ENCODE results near the gene CHCHD6. TPM values are rescaled to one million over a fixed set of nuclear protein-coding genes. Genes with fewer than 3 reads are reported as not detected.

The CHCHD6 gene
- total RNA-seq, 1 experiment from 2014 or later: 36.3 TPM

DNA sequence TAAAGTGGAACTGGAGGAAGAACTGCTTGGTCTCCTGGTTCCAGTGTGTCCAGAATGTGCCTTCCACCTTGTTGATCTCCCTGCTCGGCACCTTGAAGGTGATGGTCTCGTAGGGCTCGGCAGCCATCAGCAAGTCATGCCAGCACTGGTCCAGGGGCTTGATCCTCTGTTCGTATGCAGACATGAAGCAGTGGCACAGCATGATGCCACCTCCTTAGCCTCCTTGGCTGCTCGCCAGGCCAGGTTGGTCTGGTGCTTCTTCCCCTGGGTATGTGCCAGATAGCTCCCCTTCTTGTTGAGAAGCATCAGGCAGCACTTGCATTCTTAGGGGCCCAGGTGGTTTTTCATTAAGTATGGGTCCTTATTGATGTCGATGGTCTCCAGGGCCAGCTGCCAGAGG lies 31.3 kb upstream of the CHCHD6 start:
- no peaks in the 10 kb centered on the region; a peak in 1 of 4 replicates for H3K9me3 ChIP-seq (ENCODE audit: control insufficient read depth in 1 of 2, insufficient read depth in 1 of 2, low read depth in 1 of 2, low read length in 2 of 2)
- DNase-seq (ENCODE audit: low read depth, low spot score): no peak
- no peak overlapping the region for H2AFZ ChIP-seq (ENCODE audit: low read depth, low read length, poor library complexity, severe bottlenecking)
- TF ChIP-seq CBX3 (IDR thresholded peaks at IDR 0.05; ENCODE audit: low read depth) (no peak), EGR1 (IDR thresholded peaks at IDR 0.05; ENCODE audit: low read depth) (no peak), ZFX (IDR thresholded peaks at IDR 0.05) (no peak), SP1 (IDR thresholded peaks at IDR 0.05; ENCODE audit: low read depth) (no peak), YY1 (IDR thresholded peaks at IDR 0.05; ENCODE audit: extremely low read depth, insufficient replicate concordance, low read depth, low read length) (no peak), EZH2 (IDR thresholded peaks at IDR 0.05) (no peak), RAD21 (IDR thresholded peaks at IDR 0.05; ENCODE audit: low read depth) (no peak), SRF (IDR thresholded peaks at IDR 0.05; ENCODE audit: low read depth) (no peak), POLR2A (IDR thresholded peaks at IDR 0.05; ENCODE audit: borderline replicate concordance, extremely low read depth, insufficient read depth, insufficient read length) (no peak)
- TF ChIP-seq, protein P1, sequence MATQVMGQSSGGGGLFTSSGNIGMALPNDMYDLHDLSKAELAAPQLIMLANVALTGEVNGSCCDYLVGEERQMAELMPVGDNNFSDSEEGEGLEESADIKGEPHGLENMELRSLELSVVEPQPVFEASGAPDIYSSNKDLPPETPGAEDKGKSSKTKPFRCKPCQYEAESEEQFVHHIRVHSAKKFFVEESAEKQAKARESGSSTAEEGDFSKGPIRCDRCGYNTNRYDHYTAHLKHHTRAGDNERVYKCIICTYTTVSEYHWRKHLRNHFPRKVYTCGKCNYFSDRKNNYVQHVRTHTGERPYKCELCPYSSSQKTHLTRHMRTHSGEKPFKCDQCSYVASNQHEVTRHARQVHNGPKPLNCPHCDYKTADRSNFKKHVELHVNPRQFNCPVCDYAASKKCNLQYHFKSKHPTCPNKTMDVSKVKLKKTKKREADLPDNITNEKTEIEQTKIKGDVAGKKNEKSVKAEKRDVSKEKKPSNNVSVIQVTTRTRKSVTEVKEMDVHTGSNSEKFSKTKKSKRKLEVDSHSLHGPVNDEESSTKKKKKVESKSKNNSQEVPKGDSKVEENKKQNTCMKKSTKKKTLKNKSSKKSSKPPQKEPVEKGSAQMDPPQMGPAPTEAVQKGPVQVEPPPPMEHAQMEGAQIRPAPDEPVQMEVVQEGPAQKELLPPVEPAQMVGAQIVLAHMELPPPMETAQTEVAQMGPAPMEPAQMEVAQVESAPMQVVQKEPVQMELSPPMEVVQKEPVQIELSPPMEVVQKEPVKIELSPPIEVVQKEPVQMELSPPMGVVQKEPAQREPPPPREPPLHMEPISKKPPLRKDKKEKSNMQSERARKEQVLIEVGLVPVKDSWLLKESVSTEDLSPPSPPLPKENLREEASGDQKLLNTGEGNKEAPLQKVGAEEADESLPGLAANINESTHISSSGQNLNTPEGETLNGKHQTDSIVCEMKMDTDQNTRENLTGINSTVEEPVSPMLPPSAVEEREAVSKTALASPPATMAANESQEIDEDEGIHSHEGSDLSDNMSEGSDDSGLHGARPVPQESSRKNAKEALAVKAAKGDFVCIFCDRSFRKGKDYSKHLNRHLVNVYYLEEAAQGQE (IDR thresholded peaks at IDR 0.05; ENCODE audit: low read depth): no peak
- TF ChIP-seq, protein P2, sequence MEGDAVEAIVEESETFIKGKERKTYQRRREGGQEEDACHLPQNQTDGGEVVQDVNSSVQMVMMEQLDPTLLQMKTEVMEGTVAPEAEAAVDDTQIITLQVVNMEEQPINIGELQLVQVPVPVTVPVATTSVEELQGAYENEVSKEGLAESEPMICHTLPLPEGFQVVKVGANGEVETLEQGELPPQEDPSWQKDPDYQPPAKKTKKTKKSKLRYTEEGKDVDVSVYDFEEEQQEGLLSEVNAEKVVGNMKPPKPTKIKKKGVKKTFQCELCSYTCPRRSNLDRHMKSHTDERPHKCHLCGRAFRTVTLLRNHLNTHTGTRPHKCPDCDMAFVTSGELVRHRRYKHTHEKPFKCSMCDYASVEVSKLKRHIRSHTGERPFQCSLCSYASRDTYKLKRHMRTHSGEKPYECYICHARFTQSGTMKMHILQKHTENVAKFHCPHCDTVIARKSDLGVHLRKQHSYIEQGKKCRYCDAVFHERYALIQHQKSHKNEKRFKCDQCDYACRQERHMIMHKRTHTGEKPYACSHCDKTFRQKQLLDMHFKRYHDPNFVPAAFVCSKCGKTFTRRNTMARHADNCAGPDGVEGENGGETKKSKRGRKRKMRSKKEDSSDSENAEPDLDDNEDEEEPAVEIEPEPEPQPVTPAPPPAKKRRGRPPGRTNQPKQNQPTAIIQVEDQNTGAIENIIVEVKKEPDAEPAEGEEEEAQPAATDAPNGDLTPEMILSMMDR (IDR thresholded peaks at IDR 0.05 in 2 of 3, conservative IDR thresholded peaks at IDR 0.05 in 1 of 3; ENCODE audit: borderline replicate concordance in 1 of 3, insufficient read depth in 1 of 3, low read depth in 2 of 3, low read length in 2 of 3): no peak
- TF ChIP-seq, protein P3, sequence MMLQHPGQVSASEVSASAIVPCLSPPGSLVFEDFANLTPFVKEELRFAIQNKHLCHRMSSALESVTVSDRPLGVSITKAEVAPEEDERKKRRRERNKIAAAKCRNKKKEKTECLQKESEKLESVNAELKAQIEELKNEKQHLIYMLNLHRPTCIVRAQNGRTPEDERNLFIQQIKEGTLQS (IDR thresholded peaks at IDR 0.05): no peak
- no peaks in the 10 kb centered on the region for H4K20me1 ChIP-seq (ENCODE audit: insufficient read depth)
- H3K27me3 ChIP-seq (ENCODE audit: insufficient read depth, low read length): no peaks in the 10 kb centered on the region
- ChIA-PET POLR2A (no interaction called here), RAD21 (ENCODE audit: low non-redundant PET in 1 of 2, low total read pairs in 2 of 2, uncharacterized antibody in 2 of 2, unreplicated experiment in 2 of 2) (no interaction called here), CTCF (no interaction called here)
- intact Hi-C loops (cut with micrococcal nuclease): no loop called here
- ATAC-seq: no peak
- H3K9ac ChIP-seq (ENCODE audit: low read length): no peak overlapping the region
- H3K9me2 ChIP-seq (ENCODE audit: insufficient read depth): no peaks in the 10 kb centered on the region
- H3K4me3 ChIP-seq (replicated peaks in 1 of 2; ENCODE audit: low read depth in 1 of 2, low read length in 2 of 2): no peak overlapping the region
- no TSS peak for BruUV-seq (replicated peaks)
- no peak overlapping the region for H3K4me2 ChIP-seq (ENCODE audit: low read length)
- no peaks in the 10 kb centered on the region for H3K36me3 ChIP-seq (ENCODE audit: control insufficient read depth in 1 of 2, insufficient read depth in 2 of 2, low read length in 2 of 2)
- no peaks in the 10 kb centered on the region for H3K79me2 ChIP-seq (ENCODE audit: insufficient read depth, low read length)
- H3K27ac ChIP-seq (ENCODE audit: low read depth, low read length): no peak overlapping the region
- H3K4me1 ChIP-seq (ENCODE audit: control insufficient read depth in 1 of 2, insufficient read depth in 2 of 2, low read length in 2 of 2): no peaks in the 10 kb centered on the region

All from HCT116 (cell line).